ENCODE measurements around the gene PRKAG2. TPM values are rescaled to one million over a fixed set of nuclear protein-coding genes. Genes with fewer than 3 reads are reported as not detected.

PRKAG2 gene
- total and polyA plus RNA-seq, 2 experiments from 2014 or later = 9.1 to 14.9 TPM

- no peak overlapping the region for H3K27ac Mint-ChIP-seq
- peaks cover 6% of the 10 kb centered on the region for H3K4me1 Mint-ChIP-seq
- DNase-seq (ENCODE audit: low spot score) = no peak
- no peaks in the 10 kb centered on the region for H4K20me1 ChIP-seq (replicated peaks; ENCODE audit: insufficient read depth)
- H3K27me3 ChIP-seq (ENCODE audit: insufficient read depth) = no peaks in the 10 kb centered on the region
- H3K27me3 Mint-ChIP-seq (ENCODE audit: insufficient read depth, low read depth, poor library complexity) = peaks cover 13% of the 10 kb centered on the region
- no peaks in the 10 kb centered on the region for H3K4me1 ChIP-seq (ENCODE audit: insufficient read depth)
- no peak for ATAC-seq
- no peak overlapping the region for H3K27ac ChIP-seq (ENCODE audit: low read depth)
- no peaks in the 10 kb centered on the region for H3F3A ChIP-seq (replicated peaks; ENCODE audit: low read depth)
- H3K79me2 ChIP-seq (replicated peaks; ENCODE audit: insufficient read depth) = no peaks in the 10 kb centered on the region
- H3K4me3 ChIP-seq = no peak overlapping the region
- H3K36me3 ChIP-seq (ENCODE audit: insufficient read depth) = no peaks in the 10 kb centered on the region
- H3K4me3 Mint-ChIP-seq = no peak overlapping the region
- TF ChIP-seq ZNF331 (CRISPR knock-in tag; IDR thresholded peaks at IDR 0.05; ENCODE audit: low read depth) = no peak
- no peak for TF ChIP-seq NANOG (IDR thresholded peaks at IDR 0.05; ENCODE audit: borderline replicate concordance)
- TF ChIP-seq STAT1 (IDR thresholded peaks at IDR 0.05; ENCODE audit: unreplicated experiment) = no peak
- no peak for TF ChIP-seq CTCF (conservative IDR thresholded peaks at IDR 0.05; ENCODE audit: low read depth in 2 of 2)
- TF ChIP-seq EZH2phosphoT487 (IDR thresholded peaks at IDR 0.05; ENCODE audit: unreplicated experiment) = no peak
- TF ChIP-seq EZH2 (IDR thresholded peaks at IDR 0.05; ENCODE audit: low read depth, unreplicated experiment) = no peak
- no peak for TF ChIP-seq JUNB (IDR thresholded peaks at IDR 0.05; ENCODE audit: unreplicated experiment)
- no peak for TF ChIP-seq CREB1 (CRISPR knock-in tag; IDR thresholded peaks at IDR 0.05; ENCODE audit: low read depth)
- TF ChIP-seq POLR2AphosphoS5 (IDR thresholded peaks at IDR 0.05; ENCODE audit: low read depth) = no peak
- TF ChIP-seq, protein P1, sequence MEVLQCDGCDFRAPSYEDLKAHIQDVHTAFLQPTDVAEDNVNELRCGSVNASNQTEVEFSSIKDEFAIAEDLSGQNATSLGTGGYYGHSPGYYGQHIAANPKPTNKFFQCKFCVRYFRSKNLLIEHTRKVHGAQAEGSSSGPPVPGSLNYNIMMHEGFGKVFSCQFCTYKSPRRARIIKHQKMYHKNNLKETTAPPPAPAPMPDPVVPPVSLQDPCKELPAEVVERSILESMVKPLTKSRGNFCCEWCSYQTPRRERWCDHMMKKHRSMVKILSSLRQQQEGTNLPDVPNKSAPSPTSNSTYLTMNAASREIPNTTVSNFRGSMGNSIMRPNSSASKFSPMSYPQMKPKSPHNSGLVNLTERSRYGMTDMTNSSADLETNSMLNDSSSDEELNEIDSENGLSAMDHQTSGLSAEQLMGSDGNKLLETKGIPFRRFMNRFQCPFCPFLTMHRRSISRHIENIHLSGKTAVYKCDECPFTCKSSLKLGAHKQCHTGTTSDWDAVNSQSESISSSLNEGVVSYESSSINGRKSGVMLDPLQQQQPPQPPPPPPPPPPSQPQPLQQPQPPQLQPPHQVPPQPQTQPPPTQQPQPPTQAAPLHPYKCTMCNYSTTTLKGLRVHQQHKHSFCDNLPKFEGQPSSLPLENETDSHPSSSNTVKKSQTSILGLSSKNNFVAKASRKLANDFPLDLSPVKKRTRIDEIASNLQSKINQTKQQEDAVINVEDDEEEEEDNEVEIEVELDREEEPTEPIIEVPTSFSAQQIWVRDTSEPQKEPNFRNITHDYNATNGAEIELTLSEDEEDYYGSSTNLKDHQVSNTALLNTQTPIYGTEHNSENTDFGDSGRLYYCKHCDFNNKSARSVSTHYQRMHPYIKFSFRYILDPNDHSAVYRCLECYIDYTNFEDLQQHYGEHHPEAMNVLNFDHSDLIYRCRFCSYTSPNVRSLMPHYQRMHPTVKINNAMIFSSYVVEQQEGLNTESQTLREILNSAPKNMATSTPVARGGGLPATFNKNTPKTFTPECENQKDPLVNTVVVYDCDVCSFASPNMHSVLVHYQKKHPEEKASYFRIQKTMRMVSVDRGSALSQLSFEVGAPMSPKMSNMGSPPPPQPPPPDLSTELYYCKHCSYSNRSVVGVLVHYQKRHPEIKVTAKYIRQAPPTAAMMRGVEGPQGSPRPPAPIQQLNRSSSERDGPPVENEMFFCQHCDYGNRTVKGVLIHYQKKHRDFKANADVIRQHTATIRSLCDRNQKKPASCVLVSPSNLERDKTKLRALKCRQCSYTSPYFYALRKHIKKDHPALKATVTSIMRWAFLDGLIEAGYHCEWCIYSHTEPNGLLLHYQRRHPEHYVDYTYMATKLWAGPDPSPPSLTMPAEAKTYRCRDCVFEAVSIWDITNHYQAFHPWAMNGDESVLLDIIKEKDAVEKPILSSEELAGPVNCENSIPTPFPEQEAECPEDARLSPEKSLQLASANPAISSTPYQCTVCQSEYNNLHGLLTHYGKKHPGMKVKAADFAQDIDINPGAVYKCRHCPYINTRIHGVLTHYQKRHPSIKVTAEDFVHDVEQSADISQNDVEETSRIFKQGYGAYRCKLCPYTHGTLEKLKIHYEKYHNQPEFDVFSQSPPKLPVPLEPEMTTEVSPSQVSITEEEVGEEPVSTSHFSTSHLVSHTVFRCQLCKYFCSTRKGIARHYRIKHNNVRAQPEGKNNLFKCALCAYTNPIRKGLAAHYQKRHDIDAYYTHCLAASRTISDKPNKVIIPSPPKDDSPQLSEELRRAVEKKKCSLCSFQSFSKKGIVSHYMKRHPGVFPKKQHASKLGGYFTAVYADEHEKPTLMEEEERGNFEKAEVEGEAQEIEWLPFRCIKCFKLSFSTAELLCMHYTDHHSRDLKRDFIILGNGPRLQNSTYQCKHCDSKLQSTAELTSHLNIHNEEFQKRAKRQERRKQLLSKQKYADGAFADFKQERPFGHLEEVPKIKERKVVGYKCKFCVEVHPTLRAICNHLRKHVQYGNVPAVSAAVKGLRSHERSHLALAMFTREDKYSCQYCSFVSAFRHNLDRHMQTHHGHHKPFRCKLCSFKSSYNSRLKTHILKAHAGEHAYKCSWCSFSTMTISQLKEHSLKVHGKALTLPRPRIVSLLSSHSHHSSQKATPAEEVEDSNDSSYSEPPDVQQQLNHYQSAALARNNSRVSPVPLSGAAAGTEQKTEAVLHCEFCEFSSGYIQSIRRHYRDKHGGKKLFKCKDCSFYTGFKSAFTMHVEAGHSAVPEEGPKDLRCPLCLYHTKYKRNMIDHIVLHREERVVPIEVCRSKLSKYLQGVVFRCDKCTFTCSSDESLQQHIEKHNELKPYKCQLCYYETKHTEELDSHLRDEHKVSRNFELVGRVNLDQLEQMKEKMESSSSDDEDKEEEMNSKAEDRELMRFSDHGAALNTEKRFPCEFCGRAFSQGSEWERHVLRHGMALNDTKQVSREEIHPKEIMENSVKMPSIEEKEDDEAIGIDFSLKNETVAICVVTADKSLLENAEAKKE (CRISPR knock-in tag; IDR thresholded peaks at IDR 0.05) = no peak
- no peak overlapping the region for H2AFZ ChIP-seq
- H3K9me2 ChIP-seq (ENCODE audit: insufficient read depth) = no peaks in the 10 kb centered on the region
- H3K36me3 Mint-ChIP-seq (ENCODE audit: low read depth) = no peaks in the 10 kb centered on the region
- no peak overlapping the region for H3K4me2 ChIP-seq
- H3K9me3 Mint-ChIP-seq = no peaks in the 10 kb centered on the region
Measured at GRCh38 chr7:151710121-151710640, 166.7 kb downstream of the PRKAG2 start.
